Stimulated activated CD8-positive, alpha-beta memory T cell treated with anti-CD3 and anti-CD28 coated beads, Interleukin-4, amount 100 ng/mL, for 48 hours (primary cell): ENCODE data around the gene DISP3.

Source experiments
- DNase-seq: peaks from one replicate; pipeline ENCODE4 v3.0.0-alpha.2; 2020

The DISP3 gene

GRCh38 chr1:11518791-11519628 is 40.1 kb downstream of the DISP3 start:
- no peak for DNase-seq

GRCh38 chr1:11519629-11520031 is 40.7 kb downstream of the DISP3 start:
- no peak for DNase-seq

- DNase-seq: no peak
Measured at GRCh38 chr1:11520531-11521233, 41.7 kb downstream of the DISP3 start.

- no peak for DNase-seq
Measured at GRCh38 chr1:11521582-11522399, 42.8 kb downstream of the DISP3 start.

GRCh38 chr1:11522400-11523235 is 43.7 kb downstream of the DISP3 start:
- no peak for DNase-seq

GRCh38 chr1:11523261-11523660 is 44.3 kb downstream of the DISP3 start:
- DNase-seq: no peak

GRCh38 chr1:11523746-11524464 is 45.0 kb downstream of the DISP3 start:
- DNase-seq: no peak

- no peak for DNase-seq
Measured at GRCh38 chr1:11524465-11525150, 45.7 kb downstream of the DISP3 start.

- DNase-seq: no peak
Measured at GRCh38 chr1:11525151-11525505, 46.2 kb downstream of the DISP3 start.

GRCh38 chr1:11525516-11525915 is 46.6 kb downstream of the DISP3 start:
- no peak for DNase-seq

GRCh38 chr1:11526071-11526895 is 47.3 kb downstream of the DISP3 start:
- DNase-seq: no peak

- DNase-seq: no peak
Measured at GRCh38 chr1:11527541-11528452, 48.8 kb downstream of the DISP3 start.

- DNase-seq: peak; percentile 42
Measured at GRCh38 chr1:11528611-11529261, 49.8 kb downstream of the DISP3 start.

GRCh38 chr1:11529330-11529729 is 50.4 kb downstream of the DISP3 start:
- DNase-seq: no peak

- DNase-seq: no peak
Measured at GRCh38 chr1:11529763-11530730, 51.1 kb downstream of the DISP3 start.

GRCh38 chr1:11530731-11531311 is 51.9 kb downstream of the DISP3 start:
- no peak for DNase-seq

- no peak for DNase-seq
Measured at GRCh38 chr1:11531314-11531870, 52.4 kb downstream of the DISP3 start.
